ENCODE results near the gene APLN. TPM values are rescaled to one million over a fixed set of nuclear protein-coding genes. Genes with fewer than 3 reads are reported as not detected.

APLN gene
- total and polyA plus RNA-seq, 8 donors: 1.0 to 14.2 (median 5.8) TPM

DNA sequence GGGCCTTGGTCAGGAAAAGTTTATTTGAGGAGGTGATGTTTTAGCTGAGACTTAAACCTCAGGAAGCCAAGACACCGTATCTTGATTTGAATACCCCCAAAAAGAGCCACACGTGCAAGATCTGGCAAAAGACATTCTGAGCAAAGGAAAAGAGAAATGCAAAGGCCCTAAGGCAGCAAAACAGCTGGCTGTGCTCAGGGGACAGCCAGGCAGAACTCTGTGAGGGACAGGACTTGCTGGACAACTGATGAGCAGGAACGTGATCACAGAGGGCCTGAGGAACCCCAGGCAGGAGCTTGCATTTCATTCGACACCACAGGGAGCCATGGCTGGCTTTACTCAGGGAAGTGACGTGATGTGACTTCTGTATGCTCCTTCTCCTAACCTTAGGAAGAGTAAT is 58.7 kb downstream of the APLN start:
- Histone ChIP-seq H3K9me3 (no peaks in the 10 kb centered on the region), H3K27me3 (no peaks in the 10 kb centered on the region), H3K4me3 (no peak overlapping the region), H3K36me3 (peaks cover 0 to under 1% of the 10 kb centered on the region in 2 donors), H3K4me1 (no peaks in the 10 kb centered on the region), H3K27ac (no peak overlapping the region)
- ATAC-seq (no peak), DNase-seq (no peak)
- TF ChIP-seq, protein P1, sequence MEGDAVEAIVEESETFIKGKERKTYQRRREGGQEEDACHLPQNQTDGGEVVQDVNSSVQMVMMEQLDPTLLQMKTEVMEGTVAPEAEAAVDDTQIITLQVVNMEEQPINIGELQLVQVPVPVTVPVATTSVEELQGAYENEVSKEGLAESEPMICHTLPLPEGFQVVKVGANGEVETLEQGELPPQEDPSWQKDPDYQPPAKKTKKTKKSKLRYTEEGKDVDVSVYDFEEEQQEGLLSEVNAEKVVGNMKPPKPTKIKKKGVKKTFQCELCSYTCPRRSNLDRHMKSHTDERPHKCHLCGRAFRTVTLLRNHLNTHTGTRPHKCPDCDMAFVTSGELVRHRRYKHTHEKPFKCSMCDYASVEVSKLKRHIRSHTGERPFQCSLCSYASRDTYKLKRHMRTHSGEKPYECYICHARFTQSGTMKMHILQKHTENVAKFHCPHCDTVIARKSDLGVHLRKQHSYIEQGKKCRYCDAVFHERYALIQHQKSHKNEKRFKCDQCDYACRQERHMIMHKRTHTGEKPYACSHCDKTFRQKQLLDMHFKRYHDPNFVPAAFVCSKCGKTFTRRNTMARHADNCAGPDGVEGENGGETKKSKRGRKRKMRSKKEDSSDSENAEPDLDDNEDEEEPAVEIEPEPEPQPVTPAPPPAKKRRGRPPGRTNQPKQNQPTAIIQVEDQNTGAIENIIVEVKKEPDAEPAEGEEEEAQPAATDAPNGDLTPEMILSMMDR (IDR thresholded peaks at IDR 0.05): no peak
- intact Hi-C loops (cut with DNase I): no loop called here

Other genes with a start within 250 kb of the APLN start
- gene SMARCA1, start 131.5 kb downstream of the APLN start, total RNA-seq: 10 to 100 TPM; 26.1 to 46.9 TPM
- 100 to 1,000 TPM; 117 to 143 (median 127) TPM for gene SMARCA1, start 131.5 kb downstream of the APLN start, polyA plus RNA-seq (ENCODE audit: insufficient read length in 6 of 6)
- gene OCRL, start 114.7 kb downstream of the APLN start, total RNA-seq: 10 to 100 TPM; 21.3 to 22.9 TPM
- 10 to 100 TPM; 26.2 to 30.2 (median 28.1) TPM for gene OCRL, start 114.7 kb downstream of the APLN start, polyA plus RNA-seq (ENCODE audit: insufficient read length in 6 of 6)
- gene XPNPEP2, start 84.0 kb upstream of the APLN start, total RNA-seq: 1 to 10 TPM; 2.6 to 2.9 TPM
- gene XPNPEP2, start 84.0 kb upstream of the APLN start, polyA plus RNA-seq (ENCODE audit: insufficient read length in 6 of 6): 10 to 100 TPM in 1 of 6 donors, 1 to 10 TPM in 5; 5.8 to 11.0 (median 8.5) TPM
- gene SASH3, start 125.0 kb upstream of the APLN start, total RNA-seq: 10 to 100 TPM; 17.1 to 62.9 TPM
- 1 to 10 TPM; 2.3 to 4.5 (median 3.6) TPM for gene SASH3, start 125.0 kb upstream of the APLN start, polyA plus RNA-seq (ENCODE audit: insufficient read length in 6 of 6)
- 10 to 100 TPM; 85.8 to 89.2 TPM for gene ZDHHC9, start 188.9 kb upstream of the APLN start, total RNA-seq
- 10 to 100 TPM; 34.3 to 40.2 (median 37.7) TPM for gene ZDHHC9, start 188.9 kb upstream of the APLN start, polyA plus RNA-seq (ENCODE audit: insufficient read length in 6 of 6)

Data from left lung (tissue), 10 donors.